Gastroesophageal sphincter (tissue), 4 donors: Measurements from ENCODE around the gene CCDC136. TPM values are rescaled to one million over a fixed set of nuclear protein-coding genes. Genes with fewer than 3 reads are reported as not detected.

Source experiments
- ATAC-seq: fragments of 150-250 bp; one replicate; pipeline ENCODE4 v1.9.1; 2016; ENCODE audit warnings: mild to moderate bottlenecking, moderate library complexity
- H3K27ac ChIP-seq, 4 donors: fragments of 200-600 bp; sonication (generic) in 3 of 4; 1 replicate in 3 of 4; 2 replicates in 1 of 4; pipeline ENCODE4 v1.5.1; 2016 to 2019
- H3K27me3 ChIP-seq: fragments of 200-600 bp; sonication (generic); one replicate; pipeline ENCODE4 v1.5.1; 2019
- H3K36me3 ChIP-seq, 2 donors: fragments of 200-600 bp; sonication (generic); one replicate each; pipeline ENCODE4 v1.5.1; 2019; ENCODE audit warnings: control low read depth in 1 of 2
- H3K4me1 ChIP-seq, 3 donors: fragments of 200-600 bp; sonication (generic); 1 replicate in 2 of 3; 2 replicates in 1 of 3; pipeline ENCODE4 v1.5.1; 2016 to 2019; ENCODE audit warnings: control low read depth in 2 of 3
- H3K4me3 ChIP-seq, 2 donors: fragments of 200-600 bp; sonication (generic); one replicate each; pipeline ENCODE4 v1.5.1; 2019; ENCODE audit warnings: mild to moderate bottlenecking in 1 of 2, moderate library complexity in 1 of 2
- H3K9me3 ChIP-seq, 3 donors: fragments of 200-600 bp; sonication (generic); one replicate each; pipeline ENCODE4 v1.5.1; 2017 to 2019; ENCODE audit warnings: control low read depth in 2 of 3
- EP300 ChIP-seq: sonication (generic); formaldehyde crosslinking; IDR thresholded peaks from one replicate; pipeline ENCODE4 v1.6.1; 2017; ENCODE audit warnings: antibody characterized with exemption, mild to moderate bottlenecking
- POLR2A ChIP-seq, 2 donors: fragments of 450-650 bp; IDR thresholded peaks; one replicate each; pipeline ENCODE4 v1.6.1; 2017; ENCODE audit warnings: antibody characterized with exemption in 2 of 2, mild to moderate bottlenecking in 2 of 2, moderate library complexity in 1 of 2
- POLR2AphosphoS5 ChIP-seq: sonication (generic); formaldehyde crosslinking; IDR thresholded peaks from one replicate; pipeline ENCODE4 v1.6.1; 2017; ENCODE audit warnings: antibody characterized with exemption
- WGBS, 2 donors: methylation state at CpG; one replicate each; pipeline ENCODE4 v1.1.5; 2018; ENCODE audit warnings: low coverage in 1 of 2; 5-methylcytosine and 5-hydroxymethylcytosine counted together
- total RNA-seq, 4 donors: library from RNA; depleted of rRNA; stranded (reverse); fragments of >200 nt; gene quantifications; one replicate each; pipeline ENCODE4 v1.1.0, GENCODE V29; 2016
- TF ChIP-seq, protein P1 (sequence below), 4 experiments: fragments of 200-600 bp in 2 of 4; fragments of 450-650 bp in 2 of 4; sonication (generic) in 1 of 4; IDR thresholded peaks; one replicate each; pipeline ENCODE4 v1.5.1; 2017 to 2019; ENCODE audit warnings: antibody characterized with exemption in 4 of 4, mild to moderate bottlenecking in 2 of 4, moderate library complexity in 2 of 4

The CCDC136 gene
- total RNA-seq, 4 donors from 2014 or later = 14.5 to 46.9 (median 21.5) TPM

GRCh38 chr7:128799451-128799850 is 7.7 kb downstream of the CCDC136 start:
- Histone ChIP-seq H3K9me3 (no peaks in the 10 kb centered on the region), H3K27me3 (no peaks in the 10 kb centered on the region), H3K4me1 (no peaks in the 10 kb centered on the region), H3K4me3 (no peak overlapping the region), H3K36me3 (peaks cover 0 to 32% of the 10 kb centered on the region in 2 donors), H3K27ac (no peak overlapping the region)
- TF ChIP-seq EP300 (no peak), POLR2AphosphoS5 (no peak)
- TF ChIP-seq, protein P1, sequence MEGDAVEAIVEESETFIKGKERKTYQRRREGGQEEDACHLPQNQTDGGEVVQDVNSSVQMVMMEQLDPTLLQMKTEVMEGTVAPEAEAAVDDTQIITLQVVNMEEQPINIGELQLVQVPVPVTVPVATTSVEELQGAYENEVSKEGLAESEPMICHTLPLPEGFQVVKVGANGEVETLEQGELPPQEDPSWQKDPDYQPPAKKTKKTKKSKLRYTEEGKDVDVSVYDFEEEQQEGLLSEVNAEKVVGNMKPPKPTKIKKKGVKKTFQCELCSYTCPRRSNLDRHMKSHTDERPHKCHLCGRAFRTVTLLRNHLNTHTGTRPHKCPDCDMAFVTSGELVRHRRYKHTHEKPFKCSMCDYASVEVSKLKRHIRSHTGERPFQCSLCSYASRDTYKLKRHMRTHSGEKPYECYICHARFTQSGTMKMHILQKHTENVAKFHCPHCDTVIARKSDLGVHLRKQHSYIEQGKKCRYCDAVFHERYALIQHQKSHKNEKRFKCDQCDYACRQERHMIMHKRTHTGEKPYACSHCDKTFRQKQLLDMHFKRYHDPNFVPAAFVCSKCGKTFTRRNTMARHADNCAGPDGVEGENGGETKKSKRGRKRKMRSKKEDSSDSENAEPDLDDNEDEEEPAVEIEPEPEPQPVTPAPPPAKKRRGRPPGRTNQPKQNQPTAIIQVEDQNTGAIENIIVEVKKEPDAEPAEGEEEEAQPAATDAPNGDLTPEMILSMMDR (IDR thresholded peaks at IDR 0.05) = no peak
- WGBS, 2 donors = 76% methylated on average over 2 of the region's 2 CpGs
- no peak for ATAC-seq

GRCh38 chr7:128800567-128800966 is 8.8 kb downstream of the CCDC136 start:
- no peak for TF ChIP-seq EP300
- TF ChIP-seq POLR2A (IDR thresholded peaks at IDR 0.05) = no peak
- TF ChIP-seq POLR2AphosphoS5 = no peak
- TF ChIP-seq, protein P1 (IDR thresholded peaks at IDR 0.05) = no peak
- WGBS, 2 donors = 94 to 100% methylated on average over 2 of the region's 3 CpGs
- Histone ChIP-seq H3K4me1 (no peaks in the 10 kb centered on the region), H3K36me3 (peaks cover 0 to 37% of the 10 kb centered on the region in 2 donors), H3K27ac (no peak overlapping the region), H3K27me3 (no peaks in the 10 kb centered on the region), H3K4me3 (no peak overlapping the region), H3K9me3 (no peaks in the 10 kb centered on the region)
- no peak for ATAC-seq

GRCh38 chr7:128801003-128801402 is 9.2 kb downstream of the CCDC136 start:
- Histone ChIP-seq H3K4me1 (no peaks in the 10 kb centered on the region), H3K27me3 (no peaks in the 10 kb centered on the region), H3K27ac (no peak overlapping the region), H3K36me3 (peaks cover 0 to 41% of the 10 kb centered on the region in 2 donors), H3K9me3 (no peaks in the 10 kb centered on the region), H3K4me3 (no peak overlapping the region)
- 83 to 91% methylated on average over 1 to 7 of the region's 9 CpGs for whole genome bisulfite sequencing, 2 donors
- no peak for ATAC-seq
- TF ChIP-seq EP300 = no peak

- WGBS, 2 donors = 95% methylated on average over 2 of the region's 2 CpGs; no CpG with 5 or more reads in 1 of the 2 donors
- no peaks in the 10 kb centered on the region for H3K4me1 ChIP-seq
- no peak overlapping the region for H3K27ac ChIP-seq
- no peak for TF ChIP-seq POLR2AphosphoS5
- TF ChIP-seq, protein P1 (IDR thresholded peaks at IDR 0.05) = no peak
- no peak for TF ChIP-seq EP300
- no peak for TF ChIP-seq POLR2A (IDR thresholded peaks at IDR 0.05)
- no peak overlapping the region for H3K4me3 ChIP-seq
- peaks cover 0 to 50% of the 10 kb centered on the region in 2 donors for H3K36me3 ChIP-seq
- H3K27me3 ChIP-seq = no peaks in the 10 kb centered on the region
- no peaks in the 10 kb centered on the region for H3K9me3 ChIP-seq
- no peak for ATAC-seq
These were observed 10.1 kb downstream of the CCDC136 start for GRCh38 chr7:128801667-128802418.

- peaks cover 0 to 75% of the 10 kb centered on the region in 2 donors for H3K36me3 ChIP-seq
- H3K27ac ChIP-seq = no peak overlapping the region
- H3K4me3 ChIP-seq = no peak overlapping the region
- H3K9me3 ChIP-seq = no peaks in the 10 kb centered on the region
- TF ChIP-seq EP300 (no peak), POLR2AphosphoS5 (no peak), POLR2A (IDR thresholded peaks at IDR 0.05) (no peak)
- TF ChIP-seq, protein P1 (IDR thresholded peaks at IDR 0.05) = no peak
- no peaks in the 10 kb centered on the region for H3K27me3 ChIP-seq
- H3K4me1 ChIP-seq = no peaks in the 10 kb centered on the region
- 92% methylated on average over 2 of the region's 6 CpGs; no CpG with 5 or more reads in 1 of the 2 donors for WGBS, 2 donors
- ATAC-seq = no peak
These were observed 12.7 kb downstream of the CCDC136 start for GRCh38 chr7:128804484-128804883.
